WTC11 (cell line): ENCODE data around the gene CADM2. TPM values are rescaled to one million over a fixed set of nuclear protein-coding genes. Genes with fewer than 3 reads are reported as not detected.

Experiments used
- ATAC-seq: fragments of 200-7000 bp; cut with Tn5 transposase; 2 replicates; pipeline ENCODE4 v1.10.0; 2021; ENCODE audit warnings: mild to moderate bottlenecking, moderate library complexity
- CTCF ChIA-PET: fragments of 300-600 bp; sonication (Branson Sonifier 250); formaldehyde crosslinking; loops from one replicate; lab custom pipeline; 2021; ENCODE audit warnings: antibody characterized with exemption; lab: Charles Lee
- POLR2A ChIA-PET: fragments of 350-600 bp; sonication (Branson Sonifier 250); formaldehyde crosslinking; loops from one replicate; lab custom pipeline; 2021; ENCODE audit warnings: antibody characterized with exemption; lab: Charles Lee
- DNase-seq: peaks from one replicate; pipeline ENCODE4 v3.0.0; 2021; ENCODE audit warnings: low spot score
- H3K27ac Mint-ChIP-seq: 2 replicates; pipeline ENCODE4 v1.8.0; 2021; ENCODE audit warnings: mixed read lengths
- H3K27me3 Mint-ChIP-seq: 2 replicates; pipeline ENCODE4 v1.8.0; 2021; ENCODE audit warnings: low read depth, mild to moderate bottlenecking, moderate library complexity, mixed read lengths
- H3K36me3 Mint-ChIP-seq: 2 replicates; pipeline ENCODE4 v1.8.0; 2021; ENCODE audit warnings: mixed read lengths
- H3K4me1 Mint-ChIP-seq: 2 replicates; pipeline ENCODE4 v1.8.0; 2022; ENCODE audit warnings: mixed read lengths
- H3K4me3 Mint-ChIP-seq: 2 replicates; pipeline ENCODE4 v1.8.0; 2021; ENCODE audit warnings: mild to moderate bottlenecking, moderate library complexity, mixed read lengths
- H3K9me3 Mint-ChIP-seq: 2 replicates; pipeline ENCODE4 v1.8.0; 2021; ENCODE audit warnings: mixed read lengths
- ATF3 ChIP-seq: sonication (generic); formaldehyde crosslinking; conservative IDR thresholded peaks from 2 replicates; pipeline ENCODE4 v1.8.1; 2022; ENCODE audit warnings: mild to moderate bottlenecking, missing genetic modification reagents
- CTCF ChIP-seq: fragments of 200-600 bp; IDR thresholded peaks from 2 replicates; pipeline ENCODE4 v1.8.0; 2022; ENCODE audit warnings: antibody characterized with exemption
- ELF4 ChIP-seq: sonication (generic); formaldehyde crosslinking; IDR thresholded peaks from 2 replicates; pipeline ENCODE4 v1.8.1; 2022; ENCODE audit warnings: low read depth, mild to moderate bottlenecking, moderate library complexity, missing genetic modification reagents
- EMX1 ChIP-seq: fragments of 250-450 bp; sonication (Bioruptor Pico); IDR thresholded peaks from 2 replicates; pipeline ENCODE4 v1.8.0; 2021; ENCODE audit warnings: mild to moderate bottlenecking
- PRRX2 ChIP-seq: fragments of 250-450 bp; sonication (Bioruptor Pico); IDR thresholded peaks from 2 replicates; pipeline ENCODE4 v1.8.0; 2021; ENCODE audit warnings: mild to moderate bottlenecking
- SOX15 ChIP-seq: fragments of 250-450 bp; sonication (Bioruptor Pico); IDR thresholded peaks from 2 replicates; pipeline ENCODE4 v1.9.0; 2021; ENCODE audit warnings: mild to moderate bottlenecking
- STAT6 ChIP-seq: sonication (generic); formaldehyde crosslinking; conservative IDR thresholded peaks from 2 replicates; pipeline ENCODE4 v1.8.1; 2023; ENCODE audit warnings: mild to moderate bottlenecking, low read depth, missing genetic modification reagents, moderate library complexity
- TCF7 ChIP-seq: sonication (generic); formaldehyde crosslinking; IDR thresholded peaks from 2 replicates; pipeline ENCODE4 v1.8.0; 2022; ENCODE audit warnings: mild to moderate bottlenecking, low read depth, missing genetic modification reagents, moderate library complexity
- USF1 ChIP-seq: sonication (generic); formaldehyde crosslinking; IDR thresholded peaks from 2 replicates; pipeline ENCODE4 v1.8.0; 2022; ENCODE audit warnings: mild to moderate bottlenecking, missing genetic modification reagents
- ZNF138 ChIP-seq: sonication (generic); formaldehyde crosslinking; conservative IDR thresholded peaks from 2 replicates; pipeline ENCODE4 v1.8.1; 2022; ENCODE audit warnings: mild to moderate bottlenecking, moderate library complexity, missing genetic modification reagents
- ZNF317 ChIP-seq: sonication (generic); formaldehyde crosslinking; IDR thresholded peaks from 2 replicates; pipeline ENCODE4 v1.8.1; 2023; ENCODE audit warnings: low read depth, mild to moderate bottlenecking, moderate library complexity, missing genetic modification reagents, borderline replicate concordance
- ZNF512 ChIP-seq: sonication (generic); formaldehyde crosslinking; IDR thresholded peaks from 2 replicates; pipeline ENCODE4 v1.8.1; 2022; ENCODE audit warnings: missing genetic modification reagents, borderline replicate concordance
- total RNA-seq: library from RNA; stranded (reverse); gene quantifications from 3 replicates; pipeline ENCODE4 v1.2.3, GENCODE V29; 2021

Gene CADM2
- total RNA-seq, 1 experiment from 2014 or later, result 18.8 TPM

GRCh38 chr3:85475346-85475745, 516.6 kb downstream of the CADM2 start:
- Mint-ChIP-seq H3K4me3 (no peak overlapping the region), H3K27me3 (no peaks in the 10 kb centered on the region), H3K36me3 (no peaks in the 10 kb centered on the region), H3K27ac (no peak overlapping the region), H3K4me1 (peaks cover 15% of the 10 kb centered on the region), H3K9me3 (no peaks in the 10 kb centered on the region)
- ATAC-seq, result no peak
- no peak for DNase-seq
- CTCF ChIA-PET, result no interaction called here
- TF ChIP-seq ZNF317 (no peak), STAT6 (no peak), PRRX2 (CRISPR knock-in tag) (no peak), CTCF (no peak), ZNF138 (no peak), TCF7 (CRISPR knock-in tag) (no peak), EMX1 (CRISPR knock-in tag) (no peak)
- POLR2A ChIA-PET, result no interaction called here

GRCh38 chr3:85476891-85477495, 518.2 kb downstream of the CADM2 start:
- no peak for TF ChIP-seq CTCF
- TF ChIP-seq ATF3 (CRISPR knock-in tag), result no peak
- no peak for TF ChIP-seq ZNF512
- TF ChIP-seq USF1 (CRISPR knock-in tag), result no peak
- no peak for TF ChIP-seq SOX15 (CRISPR knock-in tag)
- TF ChIP-seq ELF4 (CRISPR knock-in tag), result no peak
- TF ChIP-seq, all 79 proteins: peak for 0
- CTCF ChIA-PET, result no interaction called here
- H3K27ac Mint-ChIP-seq, result no peak overlapping the region

More at GRCh38 chr3:85476891-85477495, 518.2 kb downstream of the CADM2 start:
- H3K4me1 Mint-ChIP-seq, result peaks cover 15% of the 10 kb centered on the region
- H3K27me3 Mint-ChIP-seq, result no peaks in the 10 kb centered on the region
- no peaks in the 10 kb centered on the region for H3K9me3 Mint-ChIP-seq
- H3K36me3 Mint-ChIP-seq, result no peaks in the 10 kb centered on the region
- ATAC-seq (no peak; the same call in 1 of the 2 replicates), DNase-seq (no peak)
- POLR2A ChIA-PET, result no interaction called here
- H3K4me3 Mint-ChIP-seq, result no peak overlapping the region
